Ecto neural progenitor cell (in vitro differentiated cells): ENCODE data around the gene ARHGAP27.
A peak's percentile ranks its signal among the peaks of the same experiment; 100 is the strongest.
"Not testable (repeated sequence)": the region's sequence is repeated elsewhere in the genome, so short reads cannot be mapped to it uniquely, and the experiment has no call there.

Source experiments
- DNase-seq: peaks from one replicate; pipeline ENCODE4 v3.0.0-alpha.2; 2018; ENCODE audit warnings: low spot score

Gene ARHGAP27

GRCh38 chr17:45446872-45447625 is 14.4 kb upstream of the ARHGAP27 start:
- peak; percentile 31 for DNase-seq

- not testable (repeated sequence) for DNase-seq
Observed at GRCh38 chr17:45445901-45446743, 13.5 kb upstream of the ARHGAP27 start.

- DNase-seq, result not testable (repeated sequence)
Observed at GRCh38 chr17:45444856-45445820, 12.5 kb upstream of the ARHGAP27 start.

GRCh38 chr17:45444301-45444700 is 11.6 kb upstream of the ARHGAP27 start:
- not testable (repeated sequence) for DNase-seq

GRCh38 chr17:45443371-45444260 is 10.9 kb upstream of the ARHGAP27 start:
- DNase-seq, result not testable (repeated sequence)

- DNase-seq, result no peak
Observed at GRCh38 chr17:45441526-45442310, 9.0 kb upstream of the ARHGAP27 start.

GRCh38 chr17:45440839-45441515 is 8.3 kb upstream of the ARHGAP27 start:
- DNase-seq, result not testable (repeated sequence)

- DNase-seq, result no peak
Observed at GRCh38 chr17:45440161-45440778, 7.6 kb upstream of the ARHGAP27 start.

GRCh38 chr17:45438931-45439610 is 6.4 kb upstream of the ARHGAP27 start:
- no peak for DNase-seq

GRCh38 chr17:45437465-45438283 is 5.0 kb upstream of the ARHGAP27 start:
- peak; percentile 58 for DNase-seq

- no peak for DNase-seq
Observed at GRCh38 chr17:45436625-45437464, 4.2 kb upstream of the ARHGAP27 start.

GRCh38 chr17:45436161-45436560 is 3.5 kb upstream of the ARHGAP27 start:
- DNase-seq, result no peak

- DNase-seq, result no peak
Observed at GRCh38 chr17:45435481-45435880, 2.8 kb upstream of the ARHGAP27 start.

GRCh38 chr17:45433159-45433535 is 477 bp upstream of the ARHGAP27 start:
- DNase-seq, result no peak

- peak; percentile 93 for DNase-seq
Observed at GRCh38 chr17:45431531-45432404, 902 bp downstream of the ARHGAP27 start.
